HG03575 (cell line): ENCODE measurements around the gene DMXL2.
"Not testable (repeated sequence)": the region's sequence is repeated elsewhere in the genome, so short reads cannot be mapped to it uniquely, and the experiment has no call there.

Experiments
- ATAC-seq: cut with Tn5 transposase; IDR thresholded peaks from one replicate; pipeline ENCODE4 v1.9.1; 2021; ENCODE audit not compliant: unreplicated experiment, insufficient number of reproducible peaks, low FRiP score; ENCODE audit errors: extremely low read depth

Gene DMXL2

GRCh38 chr15:51629612-51630011 lies 7.0 kb upstream of the DMXL2 start:
- ATAC-seq = no peak

DNA sequence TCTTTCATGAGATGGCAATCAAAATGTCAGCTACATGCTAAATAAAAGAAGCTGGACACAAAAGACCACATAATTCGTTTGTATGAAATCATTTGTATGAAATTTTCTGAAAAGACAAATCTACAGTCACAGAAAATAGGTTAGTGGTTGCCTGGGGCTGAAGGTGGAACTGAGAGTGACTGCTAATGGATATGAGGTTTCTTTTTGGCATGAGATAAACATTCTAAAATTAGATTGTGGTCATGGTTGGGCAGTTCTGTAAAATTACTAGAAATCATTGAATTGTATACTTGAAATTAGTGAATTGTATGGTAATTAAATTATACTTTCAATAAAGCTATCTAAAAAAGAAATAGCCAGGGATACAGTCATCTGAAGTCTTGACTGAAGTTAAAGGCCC lies 2.7 kb upstream of the DMXL2 start:
- ATAC-seq = no peak

GRCh38 chr15:51624022-51624421 lies 1.5 kb upstream of the DMXL2 start:
- ATAC-seq = no peak

GRCh38 chr15:51623386-51623938 lies 891 bp upstream of the DMXL2 start:
- ATAC-seq = no peak

DNA sequence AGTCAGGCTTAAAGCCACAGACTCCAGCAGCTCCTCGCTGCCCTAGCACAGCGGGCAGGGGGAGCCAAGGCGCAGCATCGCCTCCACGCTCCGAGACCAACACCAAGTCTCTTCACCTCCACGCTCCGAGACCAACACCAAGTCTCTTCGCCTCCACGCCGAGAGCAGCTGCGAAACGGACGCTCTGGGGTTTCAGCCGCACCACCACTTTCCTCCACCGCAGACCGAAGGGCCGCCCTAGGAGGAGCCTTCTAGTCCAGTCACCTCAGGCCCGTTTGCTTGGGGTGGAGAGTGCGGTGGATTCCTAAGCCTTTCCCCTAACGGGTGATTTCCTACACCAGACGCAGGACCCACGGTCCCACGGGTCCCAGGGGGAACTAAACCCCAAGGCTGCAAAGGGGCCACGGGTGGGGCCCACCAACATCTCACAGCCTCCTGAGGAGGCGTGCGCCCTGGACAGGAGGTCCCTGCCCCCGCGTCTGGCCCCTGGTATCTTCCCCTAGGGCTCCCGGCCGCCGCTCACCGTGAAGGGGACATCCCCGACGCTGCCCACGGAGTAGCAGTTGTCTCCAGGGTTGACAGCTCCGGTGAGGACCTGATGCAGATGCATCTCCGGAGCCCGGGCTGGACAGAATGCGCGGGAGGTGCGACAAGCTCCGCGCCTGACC lies 501 bp downstream of the DMXL2 start:
- ATAC-seq = no peak

- ATAC-seq = no peak
Observed at GRCh38 chr15:51621155-51621765, 1.3 kb downstream of the DMXL2 start.

DNA sequence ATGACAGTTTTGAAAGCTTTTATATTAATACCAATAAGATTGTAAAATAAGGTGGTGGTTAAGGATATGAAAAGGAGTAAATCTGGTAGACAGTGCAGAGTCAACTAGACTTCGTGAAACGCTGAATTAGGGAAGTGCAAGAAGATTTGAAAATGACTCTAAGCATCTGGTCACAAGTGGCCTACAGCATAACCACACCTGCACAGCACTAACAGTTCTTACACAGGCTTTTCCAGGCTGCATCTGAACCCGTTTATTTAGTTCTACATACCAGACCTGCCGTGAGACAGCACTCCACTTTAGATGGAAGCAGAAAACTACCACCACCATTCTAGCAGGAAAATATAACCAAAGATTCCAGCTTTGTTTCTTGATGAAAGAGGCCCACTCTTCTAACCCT lies 1.9 kb downstream of the DMXL2 start:
- no peak for ATAC-seq

DNA sequence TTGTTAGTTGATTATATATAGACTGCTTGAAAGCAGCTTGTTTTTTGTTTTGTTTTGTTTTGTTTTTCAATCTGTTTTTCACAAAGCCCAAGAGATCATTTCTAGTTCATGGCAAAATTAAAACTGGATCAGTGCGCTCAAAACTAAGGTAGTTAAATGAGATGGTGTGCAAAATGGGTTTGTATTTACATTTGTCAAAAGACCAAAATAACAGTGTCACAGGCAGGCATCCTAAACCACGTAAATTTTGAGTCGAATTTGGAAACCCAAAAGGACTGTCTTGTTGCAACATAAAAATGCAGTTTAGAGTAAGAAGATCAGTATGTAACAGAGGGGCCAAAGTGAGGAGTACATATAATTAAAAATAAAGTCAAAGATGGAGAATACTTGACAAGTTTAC lies 2.4 kb downstream of the DMXL2 start:
- ATAC-seq = no peak

DNA sequence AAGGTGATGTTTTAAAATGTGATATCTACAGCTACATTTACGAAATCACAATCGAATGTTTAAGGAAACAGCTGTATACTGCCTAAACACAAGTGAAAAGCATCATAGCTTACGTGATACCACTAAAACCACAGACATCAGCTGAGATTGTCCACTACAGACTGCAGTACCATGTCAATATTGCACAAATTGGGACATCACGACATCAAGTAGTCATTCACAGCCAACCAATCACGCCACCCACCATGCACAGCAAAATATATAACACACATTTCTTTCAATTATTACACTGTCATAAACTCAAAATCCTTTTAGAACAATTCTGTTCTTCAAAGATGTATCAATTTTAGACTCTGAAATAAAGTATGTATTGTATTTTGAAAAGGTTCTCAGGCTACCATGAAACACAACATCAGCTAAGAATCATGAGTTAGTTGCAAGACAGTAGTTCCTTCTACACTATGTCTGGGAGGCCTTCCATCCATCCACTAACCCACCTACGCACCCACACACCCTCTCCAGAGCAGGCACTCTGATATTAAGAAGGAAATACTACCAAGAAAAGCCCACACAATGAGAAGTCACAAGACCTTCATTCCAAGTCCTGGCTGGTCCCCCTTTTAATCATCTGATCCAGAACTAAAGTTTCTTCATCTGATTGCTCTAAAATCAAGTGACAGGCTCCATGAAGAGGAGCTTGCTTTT lies 3.1 kb downstream of the DMXL2 start:
- no peak for ATAC-seq

DNA sequence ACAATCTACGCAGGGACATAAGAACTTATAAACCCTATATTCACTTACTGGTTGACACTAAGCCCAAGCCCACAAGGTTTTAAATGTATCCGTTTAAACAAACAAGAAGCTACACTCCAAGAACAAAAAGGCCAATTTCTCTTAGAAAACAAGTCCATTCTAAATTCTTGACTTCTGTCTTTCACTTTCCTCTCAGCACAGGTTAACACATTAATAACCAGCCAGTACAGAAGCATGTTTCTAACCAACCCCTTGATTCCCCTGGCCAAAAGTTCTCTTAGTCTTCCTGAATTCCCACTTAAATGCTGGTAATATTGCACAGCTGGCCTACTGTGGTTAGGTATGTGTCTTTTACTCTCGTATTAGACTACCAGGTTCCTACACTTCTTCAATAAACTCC lies 4.7 kb downstream of the DMXL2 start:
- ATAC-seq = no peak

GRCh38 chr15:51613951-51614350 lies 8.6 kb downstream of the DMXL2 start:
- no peak for ATAC-seq

GRCh38 chr15:51612669-51613068 lies 9.9 kb downstream of the DMXL2 start:
- ATAC-seq = not testable (repeated sequence)

DNA sequence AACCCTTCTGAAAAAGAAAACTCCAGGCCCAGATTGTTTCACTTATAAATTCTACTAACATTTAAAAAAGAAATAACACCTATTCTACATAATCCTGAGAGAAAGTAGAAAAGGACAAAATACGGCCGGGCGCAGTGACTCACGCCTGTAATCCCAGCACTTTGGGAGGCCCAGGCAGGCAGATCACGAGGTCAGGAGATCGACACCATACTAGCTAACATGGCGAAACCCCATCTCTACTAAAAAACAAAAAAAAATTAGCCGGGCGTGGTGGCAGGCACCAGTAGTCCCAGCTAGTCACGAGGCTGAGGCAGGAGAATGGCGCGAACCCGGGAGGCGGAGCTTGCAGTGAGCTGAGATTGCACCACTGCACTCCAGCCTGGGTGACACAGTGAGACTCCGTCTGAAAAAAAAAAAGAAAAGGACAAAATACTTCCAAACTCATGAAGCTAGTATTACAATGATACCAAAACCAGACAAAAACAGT lies 19.1 kb downstream of the DMXL2 start:
- ATAC-seq = not testable (repeated sequence)

DNA sequence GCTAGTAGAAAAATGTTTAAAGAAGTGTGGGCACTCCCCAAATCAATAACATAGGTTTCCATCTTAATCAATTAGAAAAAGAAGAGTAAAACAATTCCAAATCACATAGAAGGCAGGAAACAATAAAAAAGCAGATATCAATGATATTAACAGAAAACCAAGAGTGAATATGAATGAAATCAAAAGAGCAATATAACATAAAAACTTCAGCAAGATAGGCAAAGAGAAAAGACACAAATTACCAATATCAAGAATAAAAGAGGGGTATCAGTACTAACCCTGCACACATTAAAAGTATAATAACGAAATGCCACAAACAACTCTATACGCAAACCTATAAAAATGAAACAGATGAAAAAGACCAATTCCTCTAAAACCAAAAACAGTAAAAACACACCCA lies 19.6 kb downstream of the DMXL2 start:
- ATAC-seq = no peak

- no peak for ATAC-seq
Observed at GRCh38 chr15:51602484-51602883, 20.1 kb downstream of the DMXL2 start.

- ATAC-seq = no peak
Observed at GRCh38 chr15:51601801-51602200, 20.8 kb downstream of the DMXL2 start.

GRCh38 chr15:51600114-51600513 lies 22.5 kb downstream of the DMXL2 start:
- no peak for ATAC-seq

DNA sequence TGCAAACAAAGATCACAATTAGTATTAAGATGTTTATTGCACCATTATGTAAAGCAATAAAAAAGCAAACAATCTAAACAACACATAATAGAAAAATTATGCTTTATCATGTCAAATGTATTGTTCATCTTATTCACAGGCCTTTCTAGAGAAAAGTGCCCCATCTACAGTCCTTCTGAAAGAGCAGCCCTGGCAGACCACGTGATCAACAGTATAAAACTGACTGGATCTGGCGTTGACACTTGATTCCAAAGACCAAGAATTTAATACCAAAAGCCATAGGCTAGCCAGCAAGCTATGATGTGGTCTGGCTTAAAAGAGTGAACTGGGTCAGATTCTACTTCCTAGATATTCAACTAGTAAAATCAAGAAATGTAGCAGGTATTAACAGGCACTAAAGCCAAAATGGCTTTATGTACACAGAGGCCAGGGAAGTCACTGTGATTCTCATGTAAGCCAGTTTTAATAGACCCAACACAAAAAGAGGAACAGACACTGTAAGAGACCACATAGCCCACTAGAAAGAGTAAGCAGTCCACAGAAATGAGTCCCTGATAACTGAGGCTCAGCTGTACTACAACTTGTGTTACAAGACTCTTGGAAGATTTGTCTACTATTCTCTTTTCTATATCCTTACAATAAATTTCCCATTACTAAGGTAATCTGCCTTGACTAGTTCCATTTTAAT lies 32.5 kb downstream of the DMXL2 start:
- ATAC-seq = no peak

GRCh38 chr15:51588966-51589365 lies 33.6 kb downstream of the DMXL2 start:
- ATAC-seq = no peak
